ENCODE data around the gene HOXC13.

Gene HOXC13

GRCh38 chr12:53944907-53945847, 6.5 kb downstream of the HOXC13 start:
- in situ Hi-C loops (cut with MboI; ENCODE audit: low sequenced_read_pairs, unreplicated experiment): no loop called here
- DNase-seq (ENCODE audit: low spot score): no peak
- no peak for TF ChIP-seq CTCF (IDR thresholded peaks at IDR 0.05; ENCODE audit: borderline replicate concordance, control extremely low read depth, extremely low read depth, insufficient read depth, missing control alignments)

GRCh38 chr12:53947743-53948142, 9.1 kb downstream of the HOXC13 start:
- no peak for DNase-seq (ENCODE audit: low spot score)
- TF ChIP-seq CTCF (IDR thresholded peaks at IDR 0.05; ENCODE audit: borderline replicate concordance, control extremely low read depth, extremely low read depth, insufficient read depth, missing control alignments): no peak
- in situ Hi-C loops (cut with MboI; ENCODE audit: low sequenced_read_pairs, unreplicated experiment): no loop called here

DNA sequence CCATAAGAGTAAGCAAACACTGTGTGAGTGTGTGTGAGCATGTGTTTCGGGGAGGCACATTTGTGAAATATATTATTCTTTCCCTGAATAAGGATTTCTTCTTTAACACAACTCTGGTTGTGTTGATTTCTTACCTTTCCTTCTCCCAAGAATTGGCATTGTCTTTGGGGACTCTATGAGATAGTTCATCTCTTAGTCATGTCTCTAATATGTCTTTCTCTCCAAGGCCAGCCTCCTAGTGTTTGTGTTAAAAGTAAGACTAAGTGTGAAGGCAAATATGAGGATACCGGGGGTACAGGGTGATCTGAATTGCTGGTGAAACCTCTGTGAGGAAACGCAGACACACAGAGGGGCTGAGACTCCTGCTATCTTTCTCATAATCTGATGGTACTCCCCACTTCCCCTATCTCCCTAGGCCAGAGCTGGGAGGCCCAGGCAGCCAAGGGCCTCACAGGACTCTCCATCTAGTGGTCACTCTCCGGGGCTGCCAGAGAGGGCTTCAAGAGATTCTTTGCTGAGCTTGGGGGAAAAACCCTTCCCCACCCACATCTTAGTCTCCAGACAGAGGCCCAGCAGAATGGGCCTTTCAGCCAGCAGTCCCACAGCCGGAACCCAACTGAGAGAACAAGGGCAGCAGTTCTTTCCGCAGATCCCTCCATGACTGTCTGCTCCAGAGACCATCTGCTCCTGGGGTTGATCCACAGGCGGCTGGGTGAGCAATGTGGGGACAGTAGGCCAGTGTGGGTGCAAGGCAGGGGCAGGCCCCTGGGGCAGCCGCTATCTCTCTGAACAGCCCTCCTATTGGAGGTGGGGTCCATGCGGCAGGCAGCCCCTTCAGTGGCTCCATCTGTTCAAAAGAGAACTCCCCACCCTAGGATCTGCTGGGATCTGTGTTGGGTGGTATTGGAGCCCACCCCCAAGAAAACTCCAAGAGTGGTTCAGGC, 10.3 kb downstream of the HOXC13 start:
- no peak for DNase-seq (ENCODE audit: low spot score)

GRCh38 chr12:53949631-53950436, 11.2 kb downstream of the HOXC13 start:
- no peak for TF ChIP-seq CTCF (IDR thresholded peaks at IDR 0.05; ENCODE audit: borderline replicate concordance, control extremely low read depth, extremely low read depth, insufficient read depth, missing control alignments)
- no peak for DNase-seq (ENCODE audit: low spot score)
- in situ Hi-C loops (cut with MboI; ENCODE audit: low sequenced_read_pairs, unreplicated experiment): no loop called here

More for the DNA sequence above, 10.3 kb downstream of the HOXC13 start:
- in situ Hi-C loops (cut with MboI; ENCODE audit: low sequenced_read_pairs, unreplicated experiment): no loop called here
- no peak for TF ChIP-seq CTCF (IDR thresholded peaks at IDR 0.05; ENCODE audit: borderline replicate concordance, control extremely low read depth, extremely low read depth, insufficient read depth, missing control alignments)

GRCh38 chr12:53950437-53950773, 11.8 kb downstream of the HOXC13 start:
- DNase-seq (ENCODE audit: low spot score): no peak
- in situ Hi-C loops (cut with MboI; ENCODE audit: low sequenced_read_pairs, unreplicated experiment): no loop called here
- no peak for TF ChIP-seq CTCF (IDR thresholded peaks at IDR 0.05; ENCODE audit: borderline replicate concordance, control extremely low read depth, extremely low read depth, insufficient read depth, missing control alignments)

All from GM13976 (cell line).